Small intestine (tissue), 7 donors: Measurements from ENCODE around the gene ANO3. TPM values are rescaled to one million over a fixed set of nuclear protein-coding genes. Genes with fewer than 3 reads are reported as not detected.
"Not testable (repeated sequence)": the region's sequence is repeated elsewhere in the genome, so short reads cannot be mapped to it uniquely, and the experiment has no call there.

Source experiments
- DNase-seq, 2 donors: peaks; one replicate each; pipeline versions ENCODE4 v3.0.0 to v3.0.0-alpha.2; 2013
- FAIRE-seq: peaks from 2 replicates; lab custom pipeline; 2012; peaks lifted over from hg19 to GRCh38; lab: Jason Lieb, UNC
- H3K27ac ChIP-seq, 3 donors: one replicate each; pipeline ENCODE4 v1.5.1; 2013; ENCODE audit warnings: low read length in 2 of 3, mild to moderate bottlenecking in 2 of 3, control low read depth in 1 of 3, inconsistent platforms in 1 of 3, low read depth in 1 of 3, moderate library complexity in 1 of 3
- H3K27me3 ChIP-seq, 3 donors: one replicate each; pipeline ENCODE4 v1.6.1; 2013; ENCODE audit warnings: low read length in 3 of 3, inconsistent platforms in 1 of 3; ENCODE audit not compliant: control insufficient read depth in 3 of 3, insufficient read depth in 3 of 3
- H3K36me3 ChIP-seq, 3 donors: one replicate each; pipeline ENCODE4 v1.6.1; 2013; ENCODE audit warnings: low read length in 3 of 3, inconsistent platforms in 1 of 3, low read depth in 1 of 3, mild to moderate bottlenecking in 1 of 3, moderate library complexity in 1 of 3; ENCODE audit not compliant: control insufficient read depth in 3 of 3, insufficient read depth in 2 of 3
- H3K4me1 ChIP-seq, 3 donors: one replicate each; pipeline ENCODE4 v1.6.1; 2013; ENCODE audit warnings: low read length in 2 of 3, inconsistent platforms in 1 of 3, low read depth in 1 of 3, mild to moderate bottlenecking in 1 of 3, moderate library complexity in 1 of 3; ENCODE audit not compliant: control insufficient read depth in 3 of 3, insufficient read depth in 2 of 3
- H3K4me3 ChIP-seq, 3 donors: one replicate each; pipeline ENCODE4 v1.5.1; 2013; ENCODE audit warnings: low read length in 3 of 3, control low read depth in 1 of 3, inconsistent platforms in 1 of 3, low read depth in 1 of 3, mild to moderate bottlenecking in 1 of 3, moderate library complexity in 1 of 3
- H3K9me3 ChIP-seq, 2 donors: one replicate each; pipeline ENCODE4 v1.6.1; 2013; ENCODE audit warnings: low read depth in 1 of 2, low read length in 1 of 2; ENCODE audit not compliant: control insufficient read depth in 2 of 2, insufficient read depth in 1 of 2
- WGBS, 3 donors: extraction: QIAGEN DNeasy Blood & Tissue Kit; methylation state at CpG; one replicate each; pipeline ENCODE4 v1.1.7; 2013; 5-methylcytosine and 5-hydroxymethylcytosine counted together
- polyA plus RNA-seq, 4 donors: library from polyadenylated mRNA; stranded (reverse) in 3 of 4; unstranded in 1 of 4; fragments of 200-250 nt in 3 of 4; fragments of 120-200 nt in 1 of 4; gene quantifications; one replicate each; pipeline versions ENCODE4 v1.2.1 to v1.2.3, GENCODE V29; 2013
- donor health status: healthy with polysubstance abuse.
- donor health status: control.
- donor health status: control.
- donor health status: Bipolar disorder and iron deficiency.
- donor health status: healthy.

The ANO3 gene
- polyA plus RNA-seq, 4 donors, result under 0.01 to 0.10 (median 0.09) TPM; not detected in 1

DNA sequence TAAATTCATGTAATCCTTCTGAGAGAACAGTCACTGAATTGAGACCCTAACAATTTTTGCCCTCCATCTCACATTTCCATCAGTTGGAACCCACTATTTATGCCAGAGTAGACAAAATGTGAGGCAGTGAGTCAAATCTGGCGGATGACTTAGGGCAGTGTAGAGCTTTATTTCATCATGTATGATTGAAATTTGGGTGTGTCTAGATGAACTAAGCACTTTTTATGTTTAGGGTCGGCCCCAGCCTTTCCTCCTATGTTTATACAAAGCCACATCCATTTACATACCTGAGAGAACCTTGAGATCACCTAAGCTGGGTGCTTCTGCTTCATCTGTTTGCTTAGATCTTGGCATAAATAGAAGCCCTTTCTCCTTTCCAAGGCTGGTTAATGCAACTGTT, 255.1 kb downstream of the ANO3 start:
- Histone ChIP-seq H3K4me3 (no peak overlapping the region), H3K4me1 (no peaks in the 10 kb centered on the region), H3K36me3 (no peaks in the 10 kb centered on the region), H3K27me3 (no peaks in the 10 kb centered on the region), H3K27ac (no peak overlapping the region), H3K9me3 (peaks cover 0 to 3% of the 10 kb centered on the region in 2 donors)
- DNase-seq, result no peak
- WGBS, 3 donors, result 54 to 70% (median 61%) methylated on average over 2 of the region's 2 CpGs
- no peak for FAIRE-seq

DNA sequence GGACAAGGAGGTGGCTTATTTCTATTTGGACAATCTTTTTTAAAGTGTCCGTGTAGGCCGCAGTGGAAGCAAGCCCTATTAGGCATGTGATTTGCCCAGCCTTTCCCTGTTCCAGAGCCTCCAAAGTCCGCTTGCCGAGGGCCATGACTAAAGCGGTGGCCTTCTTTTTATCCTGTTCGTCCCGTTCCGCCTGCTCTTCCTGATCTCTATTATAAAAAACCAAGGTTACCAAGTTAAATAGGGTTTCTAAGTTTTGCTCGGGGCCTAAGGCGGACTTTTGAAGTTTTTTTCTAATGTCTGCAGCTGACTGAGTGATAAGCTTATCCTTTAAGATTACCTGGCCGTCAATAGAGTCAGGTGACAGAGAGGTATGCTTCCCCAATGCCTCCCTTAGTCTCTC, 261.8 kb downstream of the ANO3 start:
- WGBS, 3 donors, result 22 to 61% (median 40%) methylated on average over 11 of the region's 11 CpGs
- H3K36me3 ChIP-seq, result no peaks in the 10 kb centered on the region
- peaks cover 0 to 3% of the 10 kb centered on the region in 2 donors for H3K9me3 ChIP-seq
- DNase-seq (peak in 1 of 2 donors; percentile 63), FAIRE-seq (no peak)
- no peak overlapping the region for H3K4me3 ChIP-seq
- peaks cover 0 to 19% (median 0%) of the 10 kb centered on the region in 3 donors for H3K4me1 ChIP-seq
- no peaks in the 10 kb centered on the region for H3K27me3 ChIP-seq
- peak overlapping the region in 1 of 3 donors; percentile 63 for H3K27ac ChIP-seq

GRCh38 chr11:26595207-26595865, 263.4 kb downstream of the ANO3 start:
- H3K27me3 ChIP-seq, H3K9me3 ChIP-seq, H3K4me3 ChIP-seq, H3K36me3 ChIP-seq, FAIRE-seq, H3K27ac ChIP-seq: not testable (repeated sequence)
- 21 to 47% (median 32%) methylated on average over 7 of the region's 7 CpGs for WGBS, 3 donors
- peak in 1 of 2 donors; percentile 54 for DNase-seq
- H3K4me1 ChIP-seq, result peaks cover 0 to 19% (median 0%) of the 10 kb centered on the region in 3 donors

GRCh38 chr11:26597049-26597689, 265.2 kb downstream of the ANO3 start:
- not testable (repeated sequence) for FAIRE-seq, H3K27ac ChIP-seq, H3K36me3 ChIP-seq, H3K27me3 ChIP-seq, H3K4me3 ChIP-seq, DNase-seq, H3K9me3 ChIP-seq
- 89 to 93% (median 92%) methylated on average over 20 of the region's 20 CpGs for WGBS, 3 donors
- H3K4me1 ChIP-seq, result peaks cover 0 to 19% (median 0%) of the 10 kb centered on the region in 3 donors

GRCh38 chr11:26597899-26598298, 266.0 kb downstream of the ANO3 start:
- Histone ChIP-seq H3K4me1 (peaks cover 0 to 19% (median 0%) of the 10 kb centered on the region in 3 donors), H3K4me3 (no peak overlapping the region), H3K36me3 (no peaks in the 10 kb centered on the region), H3K9me3 (no peaks in the 10 kb centered on the region), H3K27ac (no peak overlapping the region), H3K27me3 (no peaks in the 10 kb centered on the region)
- no peak for DNase-seq
- 82 to 89% (median 87%) methylated on average over 2 of the region's 2 CpGs for WGBS, 3 donors
- FAIRE-seq, result no peak

DNA sequence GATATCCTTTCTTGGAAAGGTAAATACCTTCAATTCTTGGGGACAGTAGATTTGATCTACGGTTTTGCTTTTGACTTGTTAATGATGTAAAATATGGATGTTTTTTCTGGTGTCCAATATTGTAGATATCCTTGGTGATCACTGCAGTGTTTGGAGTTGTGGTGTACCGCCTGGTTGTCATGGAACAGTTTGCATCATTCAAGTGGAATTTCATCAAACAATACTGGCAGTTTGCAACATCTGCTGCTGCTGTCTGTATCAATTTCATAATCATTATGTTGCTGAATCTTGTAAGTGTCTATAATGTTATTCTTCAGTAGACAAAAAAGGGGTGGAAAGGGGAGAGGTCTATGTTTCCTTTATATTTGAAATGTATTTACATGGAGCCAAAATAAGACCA, 267.5 kb downstream of the ANO3 start:
- H3K27ac ChIP-seq, result no peak overlapping the region
- H3K27me3 ChIP-seq, result no peaks in the 10 kb centered on the region
- FAIRE-seq, result no peak
- H3K4me1 ChIP-seq, result peaks cover 0 to 11% (median 0%) of the 10 kb centered on the region in 3 donors
- no peak for DNase-seq
- no peak overlapping the region for H3K4me3 ChIP-seq
- no peaks in the 10 kb centered on the region for H3K36me3 ChIP-seq
- H3K9me3 ChIP-seq, result no peaks in the 10 kb centered on the region
- 80 to 84% (median 80%) methylated on average over 2 of the region's 2 CpGs for WGBS, 3 donors

GRCh38 chr11:26599876-26600434, 268.0 kb downstream of the ANO3 start:
- Histone ChIP-seq H3K27ac (no peak overlapping the region), H3K4me3 (no peak overlapping the region), H3K36me3 (no peaks in the 10 kb centered on the region), H3K4me1 (peaks cover 0 to 6% (median 0%) of the 10 kb centered on the region in 3 donors), H3K9me3 (no peaks in the 10 kb centered on the region), H3K27me3 (no peaks in the 10 kb centered on the region)
- DNase-seq, result no peak
- FAIRE-seq, result no peak
- WGBS, 3 donors, result 68 to 71% (median 70%) methylated on average over 3 of the region's 4 CpGs

GRCh38 chr11:26607725-26608506, 276.0 kb downstream of the ANO3 start:
- DNase-seq (no peak), FAIRE-seq (no peak)
- Histone ChIP-seq H3K27ac (no peak overlapping the region), H3K27me3 (no peaks in the 10 kb centered on the region), H3K4me3 (no peak overlapping the region), H3K36me3 (no peaks in the 10 kb centered on the region), H3K9me3 (no peaks in the 10 kb centered on the region), H3K4me1 (no peaks in the 10 kb centered on the region)
- WGBS, 3 donors, result 78 to 82% (median 80%) methylated on average over 7 of the region's 7 CpGs
